ENCODE results near the gene KMO. TPM values are rescaled to one million over a fixed set of nuclear protein-coding genes. Genes with fewer than 3 reads are reported as not detected.

KMO gene
- total RNA-seq, 1 donor from 2014 or later, result not detected

DNA sequence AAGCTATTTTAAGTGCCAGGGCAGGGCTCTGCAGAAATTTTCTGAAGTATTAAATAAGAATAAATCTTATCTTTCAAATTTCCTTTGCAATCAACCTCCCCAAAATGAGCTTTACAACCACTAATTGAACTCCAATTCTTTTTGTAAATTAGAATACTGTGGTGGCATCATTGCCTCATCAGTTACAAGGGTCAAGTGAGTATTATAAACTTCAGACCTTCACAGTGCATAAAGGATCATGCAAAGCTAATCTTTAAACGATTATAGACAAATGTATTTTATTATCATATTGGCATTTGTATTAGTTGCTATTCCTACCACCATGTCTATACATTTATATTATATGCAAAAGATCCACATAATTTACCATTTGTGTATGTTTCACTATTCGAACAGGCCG is 100.8 kb downstream of the KMO start:
- H3K27me3 Mint-ChIP-seq (ENCODE audit: low read depth), result no peaks in the 10 kb centered on the region
- peaks cover 6% of the 10 kb centered on the region for H3K9me3 Mint-ChIP-seq
- DNase-seq (ENCODE audit: low read depth, low spot score), result no peak

DNA sequence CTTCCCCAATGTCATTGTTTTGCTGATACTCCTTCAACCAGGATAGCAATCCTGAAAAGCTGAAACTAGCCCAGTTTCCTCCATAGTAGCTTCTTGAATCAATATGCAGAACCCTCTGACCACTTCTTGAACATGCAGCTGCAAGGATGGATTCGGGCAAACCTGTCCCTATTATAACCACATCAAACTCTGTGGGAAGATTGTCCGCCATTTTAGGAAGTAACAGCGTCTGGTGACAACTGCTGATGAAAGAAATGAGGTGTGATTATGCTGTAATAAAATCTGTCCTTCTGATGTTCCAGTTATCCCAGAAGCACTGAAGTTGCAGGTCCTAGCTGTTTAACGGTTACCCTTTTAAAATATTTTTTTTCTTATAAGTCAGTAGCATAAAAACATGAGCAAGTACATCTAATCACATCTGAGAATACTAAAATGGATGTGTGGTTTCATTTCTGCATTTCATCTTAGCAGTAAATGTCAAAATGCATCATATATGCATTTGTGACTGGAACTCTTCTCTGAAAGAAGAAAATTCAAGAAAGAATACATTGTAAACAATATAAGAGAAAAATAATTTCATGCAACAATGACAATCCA is 103.5 kb downstream of the KMO start:
- no peak for DNase-seq (ENCODE audit: low read depth, low spot score)
- peaks cover 6% of the 10 kb centered on the region for H3K9me3 Mint-ChIP-seq
- no peak for TF ChIP-seq CTCF (conservative IDR thresholded peaks at IDR 0.05)
- H3K4me1 Mint-ChIP-seq, result peaks cover 29% of the 10 kb centered on the region
- H3K4me3 Mint-ChIP-seq, result no peak overlapping the region
- peaks cover 34% of the 10 kb centered on the region for H3K36me3 Mint-ChIP-seq (ENCODE audit: low read depth)
- no peak overlapping the region for H3K27ac Mint-ChIP-seq (ENCODE audit: unreplicated experiment)
- no peaks in the 10 kb centered on the region for H3K27me3 Mint-ChIP-seq (ENCODE audit: low read depth)

More for the DNA sequence above, 100.8 kb downstream of the KMO start:
- Mint-ChIP-seq H3K4me1 (peaks cover 18% of the 10 kb centered on the region), H3K4me3 (no peak overlapping the region), H3K27ac (ENCODE audit: unreplicated experiment) (no peak overlapping the region), H3K36me3 (ENCODE audit: low read depth) (peaks cover 32% of the 10 kb centered on the region)
- TF ChIP-seq CTCF (conservative IDR thresholded peaks at IDR 0.05), result no peak

DNA sequence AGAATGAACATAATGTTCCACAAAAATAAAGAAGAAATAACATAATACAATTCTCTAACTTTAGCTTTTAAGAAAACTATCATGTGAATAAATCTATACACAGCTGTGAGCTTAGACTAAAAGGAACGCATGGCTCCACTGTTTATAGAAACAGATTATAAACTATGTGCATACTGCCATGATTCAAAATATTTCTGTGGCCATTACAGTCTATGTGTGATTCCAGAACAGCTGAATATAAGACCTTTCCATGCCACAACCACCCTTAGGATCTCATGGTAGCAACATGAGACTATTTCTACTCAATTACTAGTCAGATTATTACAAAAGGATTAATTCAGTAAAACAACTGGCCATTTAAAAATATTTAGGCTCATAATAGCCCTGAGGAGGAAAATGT is 104.1 kb downstream of the KMO start:
- peak overlapping the region; percentile 21 for H3K4me3 Mint-ChIP-seq
- H3K27ac Mint-ChIP-seq (ENCODE audit: unreplicated experiment), result no peak overlapping the region
- peaks cover 6% of the 10 kb centered on the region for H3K9me3 Mint-ChIP-seq
- no peaks in the 10 kb centered on the region for H3K27me3 Mint-ChIP-seq (ENCODE audit: low read depth)
- peaks cover 35% of the 10 kb centered on the region for H3K36me3 Mint-ChIP-seq (ENCODE audit: low read depth)
- no peak for TF ChIP-seq CTCF (conservative IDR thresholded peaks at IDR 0.05)
- no peak for DNase-seq (ENCODE audit: low read depth, low spot score)
- peaks cover 33% of the 10 kb centered on the region for H3K4me1 Mint-ChIP-seq

DNA sequence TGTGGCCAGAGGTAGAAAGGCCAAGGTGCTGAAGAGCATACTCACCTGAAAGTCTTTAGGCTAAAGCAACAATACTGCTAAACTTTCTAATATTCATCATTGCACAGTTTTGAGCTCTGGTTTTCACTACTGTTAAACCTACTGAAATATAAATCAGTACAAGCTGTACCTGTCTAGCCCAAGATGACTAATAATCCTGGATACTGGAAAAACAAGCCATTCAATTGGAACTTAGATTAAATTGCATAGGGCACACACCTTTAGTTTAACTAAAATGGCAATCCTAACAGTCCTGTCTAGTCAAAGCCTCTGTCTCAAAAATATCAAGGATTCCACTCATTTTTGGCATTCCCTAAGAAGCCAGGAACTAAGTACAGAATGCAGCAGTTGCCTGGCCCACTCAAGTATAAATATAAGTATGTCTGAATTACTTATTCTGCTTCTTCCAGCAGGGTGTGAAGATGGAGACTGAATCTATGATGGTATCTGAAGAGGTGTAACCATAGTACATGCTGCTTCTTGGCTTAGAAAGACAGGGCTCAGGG is 104.9 kb downstream of the KMO start:
- no peak for DNase-seq (ENCODE audit: low read depth, low spot score)
- peaks cover 33% of the 10 kb centered on the region for H3K4me1 Mint-ChIP-seq
- TF ChIP-seq CTCF (conservative IDR thresholded peaks at IDR 0.05), result no peak
- peak overlapping the region; percentile 80 for H3K4me3 Mint-ChIP-seq
- peaks cover 7% of the 10 kb centered on the region for H3K9me3 Mint-ChIP-seq
- no peaks in the 10 kb centered on the region for H3K27me3 Mint-ChIP-seq (ENCODE audit: low read depth)
- H3K27ac Mint-ChIP-seq (ENCODE audit: unreplicated experiment), result no peak overlapping the region
- peaks cover 28% of the 10 kb centered on the region for H3K36me3 Mint-ChIP-seq (ENCODE audit: low read depth)

GRCh38 chr1:241637604-241638003 is 105.4 kb downstream of the KMO start:
- Mint-ChIP-seq H3K4me3 (peak overlapping the region; percentile 80), H3K36me3 (ENCODE audit: low read depth) (peaks cover 30% of the 10 kb centered on the region), H3K27ac (ENCODE audit: unreplicated experiment) (no peak overlapping the region), H3K4me1 (peaks cover 33% of the 10 kb centered on the region), H3K9me3 (peaks cover 11% of the 10 kb centered on the region), H3K27me3 (ENCODE audit: low read depth) (no peaks in the 10 kb centered on the region)
- no peak for TF ChIP-seq CTCF (conservative IDR thresholded peaks at IDR 0.05)
- DNase-seq (ENCODE audit: low read depth, low spot score), result no peak

Measured in neural crest cell (in vitro differentiated cells).